Measurements from ENCODE around the gene CAPN5.

GRCh38 chr11:77148963-77149715 is 82.4 kb downstream of the CAPN5 start:
- TF ChIP-seq CTCF (IDR thresholded peaks at IDR 0.05) (no peak), POLR2A (IDR thresholded peaks at IDR 0.05) (no peak)
